K562 (cell line): ENCODE results near the gene CCDC9. TPM values are rescaled to one million over a fixed set of nuclear protein-coding genes. Genes with fewer than 3 reads are reported as not detected.

ENCODE experiments used
- EP300 ChIP-seq: IDR thresholded peaks from 2 replicates; pipeline ENCODE4 v1.6.1; 2012; ENCODE audit warnings: low read length, improper control_type of control experiment
- GTF2F1 ChIP-seq: IDR thresholded peaks from 2 replicates; pipeline ENCODE4 v1.6.1; 2011; ENCODE audit warnings: low read depth, low read length, improper control_type of control experiment
- MYBL2 ChIP-seq, 2 experiments: fragments of 450-650 bp in 1 of 2; sonication (generic) in 1 of 2; formaldehyde crosslinking in 1 of 2; IDR thresholded peaks; 2 replicates each; pipeline versions ENCODE4 v1.6.1 to v1.8.1; 2017 to 2022; ENCODE audit warnings: borderline replicate concordance in 1 of 2, inconsistent platforms in 1 of 2, low read depth in 1 of 2, mild to moderate bottlenecking in 1 of 2, missing genetic modification reagents in 1 of 2, moderate library complexity in 1 of 2
- PHF20 ChIP-seq: fragments of 450-650 bp; IDR thresholded peaks from 2 replicates; pipeline ENCODE4 v1.6.1; 2018; ENCODE audit not compliant: partially characterized antibody
- ZNF274 ChIP-seq: IDR thresholded peaks from 2 replicates; pipeline ENCODE4 v1.6.1; 2011; ENCODE audit warnings: low read depth, mild to moderate bottlenecking, low read length, moderate library complexity, borderline replicate concordance
- polyA plus RNA-seq, 8 experiments: library from polyadenylated mRNA; depleted of rRNA in 4 of 8; stranded (reverse) in 5 of 8; unstranded in 3 of 8; fragments of >200 nt; fragmentation: Nextera tagmentation in 2 of 8; fragmentation: Illumina TruSeq in 1 of 8; extraction: Ambion mirVana in 2 of 8; extraction: Trizol in 1 of 8; gene quantifications; 2 replicates each; pipeline versions ENCODE4 v1.2.1 to v1.2.3, GENCODE V29; 2011 to 2014; ENCODE audit warnings: inconsistent platforms in 1 of 8, missing spikeins in 1 of 8
- total RNA-seq, 7 experiments: library from RNA; depleted of rRNA in 6 of 7; stranded (reverse); fragments of >200 nt in 6 of 7; fragmentation: Illumina TruSeq in 2 of 7; extraction: Trizol in 2 of 7; gene quantifications; 2 replicates each; pipeline versions ENCODE4 v1.2.1 to v1.2.3, GENCODE V29; 2011 to 2021; ENCODE audit warnings: low replicate concordance in 1 of 7
- TF ChIP-seq, protein P1 (sequence below): sonication (generic); formaldehyde crosslinking; IDR thresholded peaks from 2 replicates; pipeline ENCODE4 v1.8.1; 2023; ENCODE audit warnings: missing genetic modification reagents, mild to moderate bottlenecking, borderline replicate concordance
- TF ChIP-seq, protein P2 (sequence below): fragments of 250-450 bp; sonication (Bioruptor Pico); IDR thresholded peaks from 2 replicates; pipeline ENCODE4 v1.5.0; 2020; ENCODE audit warnings: mild to moderate bottlenecking
- TF ChIP-seq, protein P3 (sequence below): sonication (generic); formaldehyde crosslinking; IDR thresholded peaks from 2 replicates; pipeline ENCODE4 v1.9.0; 2022; ENCODE audit warnings: mild to moderate bottlenecking, missing genetic modification reagents

The CCDC9 gene
- total and polyA plus RNA-seq, 9 of the 15 experiments (the other 6 are each of a cell fraction or from before 2014, with no cell fraction given) = 0.23 to 38.6 (median 8.4) TPM

DNA sequence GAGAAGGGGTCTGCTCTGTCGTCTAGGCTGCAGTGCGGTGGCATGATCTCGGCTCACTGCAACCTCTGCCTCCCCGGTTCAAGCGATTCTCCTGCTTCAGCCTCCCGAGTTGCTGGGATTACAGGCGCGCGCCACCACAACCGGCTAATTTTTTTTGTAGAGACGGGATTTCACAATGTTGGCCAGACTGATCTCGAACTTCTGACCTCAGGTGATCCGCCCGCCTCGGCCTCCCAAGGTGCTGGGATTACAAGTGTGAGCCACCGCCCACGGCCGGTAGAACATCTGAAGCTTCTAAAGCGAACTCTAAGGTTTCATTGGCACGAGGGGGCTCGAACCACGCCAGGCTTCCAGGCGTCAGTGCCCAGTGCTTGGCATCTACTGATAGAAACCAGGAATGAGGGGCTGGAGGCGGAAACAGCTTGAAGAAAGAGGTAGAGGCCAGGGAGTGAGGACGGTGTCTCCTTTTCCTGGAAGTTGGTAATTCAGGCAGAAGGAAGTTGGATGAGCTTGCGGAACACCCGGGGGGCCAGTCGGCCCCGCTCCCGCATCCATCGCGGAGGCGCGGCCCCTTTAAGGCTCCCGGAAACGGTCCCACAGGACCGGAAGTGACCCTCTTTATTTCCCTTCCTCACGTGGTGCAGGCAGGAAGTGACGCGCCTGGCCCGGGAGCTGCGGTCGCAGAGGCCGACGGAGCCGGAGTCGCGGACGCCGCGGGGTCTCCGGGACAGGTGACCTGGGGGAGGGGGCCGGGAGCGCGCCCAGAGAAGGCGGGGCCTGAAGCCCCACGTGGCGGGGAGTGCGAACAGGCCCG is at the start of gene CCDC9 (continued):
- TF ChIP-seq ZNF274 (no peak), EP300 (peak; percentile 34; the same call in 1 of the 2 replicates), MYBL2 (IDR thresholded peaks at IDR 0.05; ENCODE audit: low read depth) (no peak), MYBL2 (CRISPR knock-in tag; IDR thresholded peaks at IDR 0.05; ENCODE audit: borderline replicate concordance) (no peak), GTF2F1 (peak; percentile 19; the same call in 1 of the 2 replicates), PHF20 (no peak)
- TF ChIP-seq, protein P1, sequence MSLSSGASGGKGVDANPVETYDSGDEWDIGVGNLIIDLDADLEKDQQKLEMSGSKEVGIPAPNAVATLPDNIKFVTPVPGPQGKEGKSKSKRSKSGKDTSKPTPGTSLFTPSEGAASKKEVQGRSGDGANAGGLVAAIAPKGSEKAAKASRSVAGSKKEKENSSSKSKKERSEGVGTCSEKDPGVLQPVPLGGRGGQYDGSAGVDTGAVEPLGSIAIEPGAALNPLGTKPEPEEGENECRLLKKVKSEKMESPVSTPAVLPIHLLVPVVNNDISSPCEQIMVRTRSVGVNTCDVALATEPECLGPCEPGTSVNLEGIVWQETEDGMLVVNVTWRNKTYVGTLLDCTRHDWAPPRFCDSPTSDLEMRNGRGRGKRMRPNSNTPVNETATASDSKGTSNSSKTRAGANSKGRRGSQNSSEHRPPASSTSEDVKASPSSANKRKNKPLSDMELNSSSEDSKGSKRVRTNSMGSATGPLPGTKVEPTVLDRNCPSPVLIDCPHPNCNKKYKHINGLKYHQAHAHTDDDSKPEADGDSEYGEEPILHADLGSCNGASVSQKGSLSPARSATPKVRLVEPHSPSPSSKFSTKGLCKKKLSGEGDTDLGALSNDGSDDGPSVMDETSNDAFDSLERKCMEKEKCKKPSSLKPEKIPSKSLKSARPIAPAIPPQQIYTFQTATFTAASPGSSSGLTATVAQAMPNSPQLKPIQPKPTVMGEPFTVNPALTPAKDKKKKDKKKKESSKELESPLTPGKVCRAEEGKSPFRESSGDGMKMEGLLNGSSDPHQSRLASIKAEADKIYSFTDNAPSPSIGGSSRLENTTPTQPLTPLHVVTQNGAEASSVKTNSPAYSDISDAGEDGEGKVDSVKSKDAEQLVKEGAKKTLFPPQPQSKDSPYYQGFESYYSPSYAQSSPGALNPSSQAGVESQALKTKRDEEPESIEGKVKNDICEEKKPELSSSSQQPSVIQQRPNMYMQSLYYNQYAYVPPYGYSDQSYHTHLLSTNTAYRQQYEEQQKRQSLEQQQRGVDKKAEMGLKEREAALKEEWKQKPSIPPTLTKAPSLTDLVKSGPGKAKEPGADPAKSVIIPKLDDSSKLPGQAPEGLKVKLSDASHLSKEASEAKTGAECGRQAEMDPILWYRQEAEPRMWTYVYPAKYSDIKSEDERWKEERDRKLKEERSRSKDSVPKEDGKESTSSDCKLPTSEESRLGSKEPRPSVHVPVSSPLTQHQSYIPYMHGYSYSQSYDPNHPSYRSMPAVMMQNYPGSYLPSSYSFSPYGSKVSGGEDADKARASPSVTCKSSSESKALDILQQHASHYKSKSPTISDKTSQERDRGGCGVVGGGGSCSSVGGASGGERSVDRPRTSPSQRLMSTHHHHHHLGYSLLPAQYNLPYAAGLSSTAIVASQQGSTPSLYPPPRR = no peak
- TF ChIP-seq, protein P2, sequence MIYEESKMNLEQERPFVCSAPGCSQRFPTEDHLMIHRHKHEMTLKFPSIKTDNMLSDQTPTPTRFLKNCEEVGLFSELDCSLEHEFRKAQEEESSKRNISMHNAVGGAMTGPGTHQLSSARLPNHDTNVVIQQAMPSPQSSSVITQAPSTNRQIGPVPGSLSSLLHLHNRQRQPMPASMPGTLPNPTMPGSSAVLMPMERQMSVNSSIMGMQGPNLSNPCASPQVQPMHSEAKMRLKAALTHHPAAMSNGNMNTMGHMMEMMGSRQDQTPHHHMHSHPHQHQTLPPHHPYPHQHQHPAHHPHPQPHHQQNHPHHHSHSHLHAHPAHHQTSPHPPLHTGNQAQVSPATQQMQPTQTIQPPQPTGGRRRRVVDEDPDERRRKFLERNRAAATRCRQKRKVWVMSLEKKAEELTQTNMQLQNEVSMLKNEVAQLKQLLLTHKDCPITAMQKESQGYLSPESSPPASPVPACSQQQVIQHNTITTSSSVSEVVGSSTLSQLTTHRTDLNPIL (CRISPR knock-in tag) = no peak
- TF ChIP-seq, protein P3, sequence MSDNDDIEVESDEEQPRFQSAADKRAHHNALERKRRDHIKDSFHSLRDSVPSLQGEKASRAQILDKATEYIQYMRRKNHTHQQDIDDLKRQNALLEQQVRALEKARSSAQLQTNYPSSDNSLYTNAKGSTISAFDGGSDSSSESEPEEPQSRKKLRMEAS (CRISPR knock-in tag) = peak; percentile 91
